IPS-18a (cell line): ENCODE results near the gene SLC18A2.
"Not testable (repeated sequence)": the region's sequence is repeated elsewhere in the genome, so short reads cannot be mapped to it uniquely, and the experiment has no call there.

ENCODE experiments used
- H3K27ac ChIP-seq: one replicate; pipeline ENCODE4 v1.5.1; 2013; ENCODE audit warnings: low read length
- H3K27me3 ChIP-seq: one replicate; pipeline ENCODE4 v1.6.1; 2013; ENCODE audit warnings: mild to moderate bottlenecking, low read length; ENCODE audit not compliant: control insufficient read depth, insufficient read depth
- H3K36me3 ChIP-seq: one replicate; pipeline ENCODE4 v1.6.1; 2013; ENCODE audit warnings: low read depth, low read length; ENCODE audit not compliant: control insufficient read depth
- H3K4me1 ChIP-seq: one replicate; pipeline ENCODE4 v1.6.1; 2013; ENCODE audit warnings: low read depth, low read length; ENCODE audit not compliant: control insufficient read depth
- H3K4me3 ChIP-seq: one replicate; pipeline ENCODE4 v1.5.1; 2013; ENCODE audit warnings: low read length
- H3K9ac ChIP-seq: one replicate; pipeline ENCODE4 v1.6.1; 2013; ENCODE audit warnings: mild to moderate bottlenecking, low read length, moderate library complexity
- H3K9me3 ChIP-seq: one replicate; pipeline ENCODE4 v1.6.1; 2013; ENCODE audit warnings: low read depth, low read length; ENCODE audit not compliant: control insufficient read depth

Gene SLC18A2

DNA sequence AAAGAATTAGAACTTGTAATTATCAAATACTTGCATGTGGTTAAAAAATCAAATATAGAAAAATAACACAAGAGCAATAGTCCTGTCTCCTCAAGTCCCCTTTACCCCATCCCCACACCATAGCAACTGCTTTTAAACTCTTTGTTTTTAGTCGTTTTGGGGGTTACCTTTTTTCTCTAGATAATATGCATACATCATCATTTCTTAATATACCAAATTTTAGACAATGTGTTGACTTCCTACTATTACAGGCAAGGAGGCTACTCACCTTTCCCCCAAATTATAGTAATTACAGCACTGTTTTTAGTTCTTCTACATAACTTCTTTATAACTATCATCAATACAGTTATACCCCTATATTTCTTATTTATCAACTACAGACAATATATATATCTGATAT is 57.3 kb downstream of the SLC18A2 start:
- H3K27me3 ChIP-seq: no peaks in the 10 kb centered on the region
- H3K9me3 ChIP-seq: no peaks in the 10 kb centered on the region
- no peak overlapping the region for H3K4me3 ChIP-seq
- no peak overlapping the region for H3K9ac ChIP-seq
- H3K36me3 ChIP-seq: no peaks in the 10 kb centered on the region
- H3K4me1 ChIP-seq: no peaks in the 10 kb centered on the region
- no peak overlapping the region for H3K27ac ChIP-seq

DNA sequence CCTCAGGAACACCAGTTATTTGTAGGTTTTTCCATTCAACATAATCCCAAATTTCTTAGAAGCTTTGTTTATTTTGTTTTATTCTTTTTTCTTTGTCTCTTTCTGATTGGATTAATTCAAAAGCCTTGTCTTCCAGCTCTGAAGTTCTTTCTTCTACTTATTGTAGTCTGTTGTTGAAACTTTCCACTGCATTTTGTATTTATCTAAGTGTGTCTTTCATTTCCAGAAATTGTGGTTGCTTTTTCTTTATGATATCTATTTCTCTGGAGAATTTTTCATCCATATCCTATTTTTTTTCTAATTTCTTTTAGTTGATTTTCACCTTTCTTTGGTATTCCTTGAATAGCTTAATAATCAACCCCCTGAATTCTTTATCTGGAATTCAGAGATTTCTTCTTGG is 58.5 kb downstream of the SLC18A2 start:
- no peaks in the 10 kb centered on the region for H3K4me1 ChIP-seq
- no peak overlapping the region for H3K4me3 ChIP-seq
- no peak overlapping the region for H3K9ac ChIP-seq
- H3K27ac ChIP-seq: no peak overlapping the region
- no peaks in the 10 kb centered on the region for H3K27me3 ChIP-seq
- H3K36me3 ChIP-seq: no peaks in the 10 kb centered on the region
- H3K9me3 ChIP-seq: peaks cover 3% of the 10 kb centered on the region

DNA sequence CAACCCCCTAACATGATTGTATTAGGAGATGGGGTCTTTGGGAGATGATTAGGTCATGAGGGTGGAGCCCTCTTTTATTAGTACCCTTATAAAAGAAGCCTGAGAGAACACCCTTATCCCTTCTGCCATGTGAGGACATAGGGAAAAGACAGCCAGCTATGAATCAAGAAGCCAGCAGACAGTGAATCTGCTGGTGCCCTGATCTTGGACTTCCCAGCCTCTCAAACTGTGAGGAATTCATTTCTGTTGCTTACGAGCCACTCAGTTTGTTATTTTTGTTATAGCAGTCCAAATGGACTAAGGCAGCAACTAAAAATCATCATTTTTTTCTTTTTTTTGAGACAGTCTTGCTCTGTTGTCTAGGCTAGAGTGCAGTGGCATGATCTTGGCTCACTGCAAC is 59.8 kb downstream of the SLC18A2 start:
- Histone ChIP-seq H3K4me3 (no peak overlapping the region), H3K4me1 (no peaks in the 10 kb centered on the region), H3K36me3 (no peaks in the 10 kb centered on the region), H3K27me3 (no peaks in the 10 kb centered on the region), H3K9ac (no peak overlapping the region), H3K9me3 (peaks cover 5% of the 10 kb centered on the region), H3K27ac (no peak overlapping the region)

DNA sequence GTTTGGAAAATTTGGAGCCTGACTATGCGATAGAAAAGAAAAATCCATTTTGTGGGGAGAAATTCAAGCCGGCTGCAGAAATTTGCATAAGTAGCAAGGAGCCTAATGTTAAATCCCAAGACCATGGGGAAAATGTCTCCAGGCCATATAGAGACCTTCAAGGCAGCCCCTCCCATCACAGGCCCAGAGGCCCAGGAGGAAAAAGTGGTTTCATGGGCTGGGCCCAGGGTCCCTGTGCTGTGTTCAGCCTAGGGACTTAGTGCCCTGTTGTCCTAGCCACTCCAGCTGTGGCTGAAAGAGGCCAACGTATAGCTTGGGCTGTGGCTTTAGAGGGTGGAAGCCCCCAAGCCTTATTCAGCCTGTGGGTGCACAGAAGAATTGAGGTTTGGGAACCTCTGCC is 62.5 kb downstream of the SLC18A2 start:
- not testable (repeated sequence) for H3K27ac ChIP-seq, H3K27me3 ChIP-seq, H3K36me3 ChIP-seq, H3K4me3 ChIP-seq, H3K9me3 ChIP-seq, H3K4me1 ChIP-seq, H3K9ac ChIP-seq

DNA sequence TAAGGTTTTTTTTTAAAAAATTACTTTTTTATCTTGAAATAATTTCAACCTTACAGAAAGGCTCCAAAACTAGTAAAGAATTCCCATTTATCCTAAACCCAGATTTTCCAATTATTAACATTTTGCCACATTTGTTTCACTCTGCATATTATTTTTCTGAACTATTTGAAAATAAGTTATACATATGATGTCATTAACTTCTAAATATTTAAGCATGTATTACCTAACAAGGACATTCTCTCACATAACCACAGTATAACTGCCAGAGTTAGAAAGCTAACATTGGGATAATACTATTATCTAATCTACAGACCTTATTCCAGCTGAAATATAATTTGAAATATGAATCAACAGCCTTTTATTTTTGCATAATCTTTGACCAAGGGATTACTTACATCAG is 65.8 kb downstream of the SLC18A2 start:
- Histone ChIP-seq H3K27me3 (no peaks in the 10 kb centered on the region), H3K9me3 (peaks cover 5% of the 10 kb centered on the region), H3K4me3 (no peak overlapping the region), H3K36me3 (no peaks in the 10 kb centered on the region), H3K4me1 (no peaks in the 10 kb centered on the region), H3K9ac (no peak overlapping the region), H3K27ac (no peak overlapping the region)

DNA sequence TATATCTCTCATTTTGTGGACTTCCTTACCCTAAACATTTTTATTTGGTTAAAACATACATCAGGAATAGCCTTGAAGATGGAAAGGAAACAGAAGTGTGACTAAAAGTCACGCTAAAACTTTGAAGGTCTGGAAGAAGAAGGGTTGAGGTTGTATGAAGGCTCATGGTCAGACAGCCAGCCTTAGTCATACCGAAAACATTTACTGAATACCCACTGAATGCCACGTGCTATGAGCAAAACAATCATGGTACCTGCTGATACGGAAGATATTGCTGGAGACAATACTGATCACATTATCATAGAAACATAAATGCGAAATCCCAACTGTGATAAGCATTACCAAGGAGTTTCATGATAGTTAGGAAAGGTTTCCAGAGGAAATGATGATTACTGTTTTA is 70.3 kb downstream of the SLC18A2 start:
- H3K4me1 ChIP-seq: no peaks in the 10 kb centered on the region
- no peaks in the 10 kb centered on the region for H3K36me3 ChIP-seq
- no peaks in the 10 kb centered on the region for H3K9me3 ChIP-seq
- no peaks in the 10 kb centered on the region for H3K27me3 ChIP-seq
- no peak overlapping the region for H3K9ac ChIP-seq
- H3K27ac ChIP-seq: no peak overlapping the region
- no peak overlapping the region for H3K4me3 ChIP-seq

DNA sequence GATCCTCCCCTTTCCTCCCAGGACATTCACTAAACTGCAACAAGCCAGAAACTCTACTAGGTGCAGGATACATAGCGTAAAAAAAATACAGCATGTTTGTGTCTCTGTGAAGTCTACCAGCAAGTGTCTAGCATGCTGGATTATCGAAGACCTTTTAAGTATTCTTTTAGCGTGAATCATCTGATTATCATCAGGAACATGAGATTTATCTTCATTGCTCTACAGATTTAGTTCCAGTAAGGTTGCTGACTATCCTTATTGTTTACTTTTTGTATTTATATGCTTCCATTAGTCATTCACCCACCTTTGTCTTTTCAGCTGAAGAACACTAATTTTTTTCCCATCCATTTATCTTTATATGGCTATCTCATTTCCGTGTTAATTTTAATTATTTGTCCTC is 71.5 kb downstream of the SLC18A2 start:
- Histone ChIP-seq H3K9me3 (no peaks in the 10 kb centered on the region), H3K9ac (no peak overlapping the region), H3K4me1 (no peaks in the 10 kb centered on the region), H3K36me3 (no peaks in the 10 kb centered on the region), H3K27ac (no peak overlapping the region), H3K27me3 (no peaks in the 10 kb centered on the region), H3K4me3 (no peak overlapping the region)

DNA sequence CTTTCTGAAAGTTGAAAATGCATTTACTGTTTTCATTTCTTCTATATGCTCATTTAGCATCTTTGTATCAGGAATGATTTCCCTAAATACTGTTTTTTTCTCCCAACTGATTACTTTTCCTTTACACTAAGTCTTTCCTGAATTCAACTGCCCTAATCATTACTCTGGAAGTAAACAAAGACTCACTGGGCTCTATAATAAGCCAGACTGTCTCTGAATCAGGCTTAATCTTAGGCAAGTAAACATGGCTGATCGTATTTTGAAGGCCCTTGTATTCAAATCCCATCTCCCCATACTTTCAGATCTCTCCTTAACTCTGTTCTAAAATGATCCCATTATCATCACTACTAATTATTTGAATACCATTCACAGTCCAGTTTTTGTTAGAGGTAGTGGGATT is 72.7 kb downstream of the SLC18A2 start:
- Histone ChIP-seq H3K36me3 (peaks cover 4% of the 10 kb centered on the region), H3K4me3 (no peak overlapping the region), H3K27me3 (no peaks in the 10 kb centered on the region), H3K9ac (no peak overlapping the region), H3K9me3 (no peaks in the 10 kb centered on the region), H3K27ac (no peak overlapping the region), H3K4me1 (no peaks in the 10 kb centered on the region)

DNA sequence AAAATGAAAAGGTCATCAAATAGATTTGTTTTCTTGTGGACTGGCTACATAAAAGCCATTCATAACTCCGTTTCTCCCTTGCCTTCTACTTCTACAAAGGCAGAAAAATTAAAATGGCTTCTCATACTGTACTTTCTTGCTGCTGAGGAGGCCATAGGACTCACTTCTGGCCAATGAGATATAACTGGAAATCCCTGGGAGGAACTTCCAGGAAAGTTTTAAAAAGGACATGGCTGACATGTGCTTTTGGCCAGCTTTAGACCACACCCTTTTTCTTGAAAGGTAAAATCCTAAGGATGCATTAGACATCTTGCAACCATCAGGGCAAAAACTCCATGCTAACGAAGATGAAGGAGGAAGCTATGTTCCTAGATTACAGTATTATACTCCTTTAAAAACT is 75.8 kb downstream of the SLC18A2 start:
- no peaks in the 10 kb centered on the region for H3K27me3 ChIP-seq
- H3K4me3 ChIP-seq: no peak overlapping the region
- H3K36me3 ChIP-seq: peaks cover 4% of the 10 kb centered on the region
- H3K9ac ChIP-seq: no peak overlapping the region
- H3K9me3 ChIP-seq: no peaks in the 10 kb centered on the region
- no peak overlapping the region for H3K27ac ChIP-seq
- H3K4me1 ChIP-seq: no peaks in the 10 kb centered on the region

DNA sequence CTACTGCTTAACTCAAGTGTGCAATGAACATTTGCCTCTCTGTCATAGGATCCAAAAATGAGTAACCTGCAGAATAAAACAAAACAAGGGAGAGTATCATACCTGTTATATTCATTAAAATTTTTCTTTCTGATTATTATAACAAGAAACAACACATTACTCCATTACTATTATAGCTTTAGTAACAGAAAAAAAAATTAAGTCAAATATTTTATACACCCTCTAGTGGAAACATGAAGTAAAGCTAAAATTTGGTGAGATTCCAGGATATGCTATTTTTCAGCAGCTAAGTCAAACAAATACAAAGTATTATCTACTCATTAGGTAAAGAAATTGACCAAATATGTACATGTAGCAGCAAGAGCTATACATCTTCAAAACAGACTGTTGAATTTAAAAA is 78.0 kb downstream of the SLC18A2 start:
- Histone ChIP-seq H3K4me3 (no peak overlapping the region), H3K9me3 (no peaks in the 10 kb centered on the region), H3K36me3 (peaks cover 4% of the 10 kb centered on the region), H3K9ac (no peak overlapping the region), H3K27me3 (no peaks in the 10 kb centered on the region), H3K4me1 (no peaks in the 10 kb centered on the region), H3K27ac (no peak overlapping the region)

DNA sequence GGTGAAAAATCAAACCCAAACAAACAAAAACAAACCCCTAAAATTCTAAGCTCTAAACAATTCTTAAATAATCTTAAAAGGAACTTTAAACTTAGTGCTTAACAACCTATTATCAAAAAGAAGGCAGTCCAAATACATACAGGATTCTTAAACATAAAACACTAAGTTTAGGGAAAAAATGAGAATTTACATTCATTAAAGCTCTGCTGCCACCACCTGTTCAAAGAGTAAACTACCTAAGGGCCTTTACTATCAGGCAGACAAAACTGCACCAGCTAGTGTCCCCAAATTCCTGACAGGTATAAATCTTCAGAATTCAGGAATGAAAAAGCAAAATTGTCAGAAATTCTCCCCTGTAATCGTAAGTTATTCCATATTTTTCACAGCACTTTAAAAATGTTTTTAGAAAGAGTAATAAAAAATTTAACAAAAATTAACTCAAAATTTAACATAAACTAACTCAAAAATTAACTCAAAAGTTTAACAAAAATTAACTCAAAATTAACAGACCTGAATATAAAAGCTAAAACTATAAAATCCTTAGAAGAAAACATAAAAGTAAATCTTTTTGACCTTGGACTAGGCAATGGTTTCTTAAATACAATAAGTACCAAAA is 79.2 kb downstream of the SLC18A2 start:
- Histone ChIP-seq H3K27ac (no peak overlapping the region), H3K36me3 (peaks cover 4% of the 10 kb centered on the region), H3K9ac (no peak overlapping the region), H3K4me1 (no peaks in the 10 kb centered on the region), H3K27me3 (no peaks in the 10 kb centered on the region), H3K9me3 (no peaks in the 10 kb centered on the region), H3K4me3 (no peak overlapping the region)

DNA sequence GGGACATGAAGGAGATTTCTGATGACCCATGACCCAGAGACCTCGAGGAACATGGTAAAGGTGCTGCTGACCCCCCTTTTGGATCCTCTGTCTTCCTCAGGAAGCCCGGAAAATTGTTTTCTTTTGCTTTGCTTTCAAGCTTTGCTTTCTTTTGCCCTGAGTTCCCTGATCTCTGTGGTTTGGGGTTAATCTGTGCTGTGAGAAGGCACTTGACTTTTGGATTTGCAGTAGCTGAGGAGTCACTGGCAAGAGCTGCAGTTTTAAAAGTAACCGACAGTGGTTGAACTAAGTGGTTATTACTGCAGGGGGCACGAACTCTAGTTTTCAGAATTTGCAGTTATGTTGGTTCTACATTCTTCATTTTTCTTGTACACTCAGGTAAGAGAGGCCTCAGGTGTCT is 81.3 kb downstream of the SLC18A2 start:
- Histone ChIP-seq H3K36me3 (peaks cover 4% of the 10 kb centered on the region), H3K9ac (no peak overlapping the region), H3K9me3 (no peaks in the 10 kb centered on the region), H3K4me1 (peaks cover 6% of the 10 kb centered on the region), H3K4me3 (no peak overlapping the region), H3K27me3 (no peaks in the 10 kb centered on the region), H3K27ac (no peak overlapping the region)
